HEK293 (cell line): Measurements from ENCODE around the gene AATF.

Source experiments
- CTCF ChIA-PET: fragments of 350-600 bp; formaldehyde crosslinking; extraction: SDS; loops from one replicate; lab custom pipeline; 2021; ENCODE audit warnings: antibody characterized with exemption; lab: Yijun Ruan, JAX
- POLR2A ChIA-PET: fragments of 300-600 bp; formaldehyde crosslinking; extraction: SDS; loops from one replicate; lab custom pipeline; 2020; ENCODE audit warnings: antibody characterized with exemption, inconsistent platforms; lab: Yijun Ruan, JAX
- H3K27ac ChIP-seq: fragments of 200-500 bp; sonication (Bioruptor generic); 2 replicates; pipeline ENCODE4 v1.5.1; 2014; ENCODE audit warnings: low read depth, low read length, control low read depth, inconsistent platforms; ENCODE audit errors: extremely low read depth
- H3K36me3 ChIP-seq, 2 experiments: fragments of 200-500 bp in 1 of 2; sonication (Bioruptor generic) in 1 of 2; 1 replicate in 1 of 2; 2 replicates in 1 of 2; pipeline ENCODE4 v1.5.1; 2014 to 2017; ENCODE audit warnings: inconsistent platforms in 2 of 2, low read length in 2 of 2; ENCODE audit not compliant: control insufficient read depth in 2 of 2, insufficient read depth in 1 of 2
- H3K4me1 ChIP-seq: fragments of 200-500 bp; sonication (Bioruptor generic); 2 replicates; pipeline ENCODE4 v1.5.1; 2014; ENCODE audit warnings: mild to moderate bottlenecking, low read length, inconsistent platforms; ENCODE audit not compliant: control insufficient read depth, insufficient read depth
- H3K4me3 ChIP-seq: 2 replicates; pipeline ENCODE4 v1.5.1; 2011; ENCODE audit warnings: low read depth, mild to moderate bottlenecking, control low read depth, low read length, moderate library complexity
- H3K9me3 ChIP-seq: fragments of 200-500 bp; sonication (Bioruptor generic); 2 replicates; pipeline ENCODE4 v1.5.1; 2014; ENCODE audit warnings: low read depth, low read length, inconsistent platforms; ENCODE audit not compliant: control insufficient read depth, insufficient read depth
- BCL6B ChIP-seq: fragments of 450-650 bp; formaldehyde crosslinking; IDR thresholded peaks from 2 replicates; pipeline ENCODE4 v1.5.1; 2017; ENCODE audit warnings: missing biosample characterization, missing genetic modification characterization
- GLI4 ChIP-seq: fragments of 450-650 bp; formaldehyde crosslinking; IDR thresholded peaks from 2 replicates; pipeline ENCODE4 v1.5.1; 2016; ENCODE audit warnings: missing biosample characterization, missing genetic modification characterization
- GLIS1 ChIP-seq: fragments of 450-650 bp; formaldehyde crosslinking; IDR thresholded peaks from 2 replicates; pipeline ENCODE4 v1.5.1; 2016; ENCODE audit warnings: missing biosample characterization, missing genetic modification characterization
- PRDM10 ChIP-seq: fragments of 450-650 bp; formaldehyde crosslinking; IDR thresholded peaks from 2 replicates; pipeline ENCODE4 v1.5.1; 2016; ENCODE audit warnings: missing biosample characterization, missing genetic modification characterization
- REST ChIP-seq: fragments of 450-650 bp; formaldehyde crosslinking; IDR thresholded peaks from 2 replicates; pipeline ENCODE4 v1.5.1; 2016; ENCODE audit warnings: missing biosample characterization, missing genetic modification characterization
- YY1 ChIP-seq: fragments of 450-650 bp; formaldehyde crosslinking; IDR thresholded peaks from 2 replicates; pipeline ENCODE4 v1.5.1; 2018; ENCODE audit warnings: missing biosample characterization, missing genetic modification characterization
- ZBTB10 ChIP-seq: fragments of 450-650 bp; formaldehyde crosslinking; IDR thresholded peaks from 2 replicates; pipeline ENCODE4 v1.5.1; 2016; ENCODE audit warnings: missing biosample characterization, missing genetic modification characterization
- ZBTB11 ChIP-seq: fragments of 450-650 bp; formaldehyde crosslinking; conservative IDR thresholded peaks from 2 replicates; pipeline ENCODE4 v1.5.1; 2016; ENCODE audit warnings: low read depth, missing biosample characterization, missing genetic modification characterization
- ZBTB44 ChIP-seq: fragments of 450-650 bp; IDR thresholded peaks from 2 replicates; pipeline ENCODE4 v1.5.1; 2018; ENCODE audit warnings: missing biosample characterization, mild to moderate bottlenecking, missing genetic modification characterization
- ZNF10 ChIP-seq: fragments of 450-650 bp; formaldehyde crosslinking; IDR thresholded peaks from 2 replicates; pipeline ENCODE4 v1.5.1; 2017; ENCODE audit warnings: missing biosample characterization, missing genetic modification characterization
- ZNF121 ChIP-seq: fragments of 450-650 bp; formaldehyde crosslinking; IDR thresholded peaks from 2 replicates; pipeline ENCODE4 v1.5.1; 2016; ENCODE audit warnings: missing biosample characterization, missing genetic modification characterization
- ZNF18 ChIP-seq: fragments of 450-650 bp; formaldehyde crosslinking; IDR thresholded peaks from 2 replicates; pipeline ENCODE4 v1.5.1; 2016; ENCODE audit warnings: missing biosample characterization, missing genetic modification characterization
- ZNF423 ChIP-seq: fragments of 450-650 bp; formaldehyde crosslinking; IDR thresholded peaks from 2 replicates; pipeline ENCODE4 v1.5.1; 2016; ENCODE audit warnings: missing biosample characterization, missing genetic modification characterization
- ZNF529 ChIP-seq: fragments of 450-650 bp; formaldehyde crosslinking; IDR thresholded peaks from 2 replicates; pipeline ENCODE4 v1.5.1; 2017; ENCODE audit warnings: missing genetic modification characterization, missing biosample characterization; ENCODE audit not compliant: insufficient replicate concordance
- ZNF785 ChIP-seq: fragments of 450-650 bp; formaldehyde crosslinking; IDR thresholded peaks from 2 replicates; pipeline ENCODE4 v1.5.1; 2016; ENCODE audit warnings: missing biosample characterization, missing genetic modification characterization
- ZNF791 ChIP-seq: fragments of 450-650 bp; formaldehyde crosslinking; IDR thresholded peaks from 2 replicates; pipeline ENCODE4 v1.5.1; 2016; ENCODE audit warnings: missing biosample characterization, missing genetic modification characterization
- ZXDB ChIP-seq: fragments of 450-650 bp; formaldehyde crosslinking; IDR thresholded peaks from 2 replicates; pipeline ENCODE4 v1.5.1; 2016; ENCODE audit warnings: missing biosample characterization, missing genetic modification characterization

Gene AATF

GRCh38 chr17:37064206-37064605 is 115.5 kb downstream of the AATF start (continued):
- TF ChIP-seq ZBTB10 (tag by site-specific recombination): no peak
- TF ChIP-seq ZNF10 (tag by site-specific recombination): no peak
- TF ChIP-seq ZBTB11: no peak
- no peak for TF ChIP-seq ZNF785 (tag by site-specific recombination)
- TF ChIP-seq ZNF423 (tag by site-specific recombination): no peak
- no peak for TF ChIP-seq ZNF791
- no peak for TF ChIP-seq ZNF18
- no peak for TF ChIP-seq PRDM10 (tag by site-specific recombination)
- no peak for TF ChIP-seq GLIS1 (tag by site-specific recombination)
- no peak for TF ChIP-seq ZBTB44
- no peak for TF ChIP-seq ZNF529 (tag by site-specific recombination)
- no peak for TF ChIP-seq GLI4
- no peak for TF ChIP-seq ZNF121 (tag by site-specific recombination)

- Histone ChIP-seq H3K9me3 (no peaks in the 10 kb centered on the region), H3K4me1 (peaks cover 5% of the 10 kb centered on the region; the same call in 1 of the 2 replicates), H3K36me3 (no peaks in the 10 kb centered on the region), H3K4me3 (no peak overlapping the region), H3K27ac (no peak overlapping the region)
- TF ChIP-seq GLI4 (no peak), BCL6B (tag by site-specific recombination) (no peak), YY1 (no peak), REST (tag by site-specific recombination) (no peak), ZXDB (tag by site-specific recombination) (no peak)
- POLR2A ChIA-PET: no interaction called here
- CTCF ChIA-PET: interaction anchor here (0.6 to 0.9 kb wide), 2 partner anchors 17 to 302 kb away, joined by 3 read pairs; no protein-coding TSS in a partner anchor
Observed at GRCh38 chr17:37064956-37065355, 116.2 kb downstream of the AATF start.
